22Rv1 (cell line): ENCODE results near the gene ZNF438.

Experiments used
- H3K27ac ChIP-seq: fragments of 450-650 bp; 2 replicates; pipeline ENCODE4 v1.5.1; 2017
- ZFX ChIP-seq: fragments of 450-650 bp; IDR thresholded peaks from 2 replicates; pipeline ENCODE4 v1.6.1; 2017; ENCODE audit warnings: antibody characterized with exemption, borderline replicate concordance
- TF ChIP-seq, protein P1 (sequence below): fragments of 450-650 bp; IDR thresholded peaks from 2 replicates; pipeline ENCODE4 v1.5.1; 2017; ENCODE audit warnings: mild to moderate bottlenecking

The ZNF438 gene

DNA sequence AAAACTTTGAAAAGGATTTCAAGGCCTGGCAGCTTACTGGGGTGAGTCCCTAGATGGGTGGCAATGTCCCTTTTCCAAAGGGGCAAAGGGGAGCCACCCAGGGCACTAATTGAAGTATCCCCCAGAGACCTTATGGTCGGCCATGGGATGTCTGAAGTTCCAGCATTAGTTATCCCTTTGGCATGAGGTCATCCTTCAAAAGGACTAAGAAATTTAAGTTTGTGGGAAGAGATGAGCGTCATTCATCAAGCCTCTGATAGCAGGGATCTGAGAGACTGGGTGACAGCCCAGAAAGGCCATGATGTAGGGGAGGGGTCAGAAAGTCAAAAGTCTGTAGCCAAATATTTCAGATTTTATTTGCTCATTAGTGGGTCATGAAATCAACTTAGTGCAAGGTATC is 195.3 kb downstream of the ZNF438 start:
- H3K27ac ChIP-seq = no peak overlapping the region
- no peak for TF ChIP-seq ZFX
- TF ChIP-seq, protein P1, sequence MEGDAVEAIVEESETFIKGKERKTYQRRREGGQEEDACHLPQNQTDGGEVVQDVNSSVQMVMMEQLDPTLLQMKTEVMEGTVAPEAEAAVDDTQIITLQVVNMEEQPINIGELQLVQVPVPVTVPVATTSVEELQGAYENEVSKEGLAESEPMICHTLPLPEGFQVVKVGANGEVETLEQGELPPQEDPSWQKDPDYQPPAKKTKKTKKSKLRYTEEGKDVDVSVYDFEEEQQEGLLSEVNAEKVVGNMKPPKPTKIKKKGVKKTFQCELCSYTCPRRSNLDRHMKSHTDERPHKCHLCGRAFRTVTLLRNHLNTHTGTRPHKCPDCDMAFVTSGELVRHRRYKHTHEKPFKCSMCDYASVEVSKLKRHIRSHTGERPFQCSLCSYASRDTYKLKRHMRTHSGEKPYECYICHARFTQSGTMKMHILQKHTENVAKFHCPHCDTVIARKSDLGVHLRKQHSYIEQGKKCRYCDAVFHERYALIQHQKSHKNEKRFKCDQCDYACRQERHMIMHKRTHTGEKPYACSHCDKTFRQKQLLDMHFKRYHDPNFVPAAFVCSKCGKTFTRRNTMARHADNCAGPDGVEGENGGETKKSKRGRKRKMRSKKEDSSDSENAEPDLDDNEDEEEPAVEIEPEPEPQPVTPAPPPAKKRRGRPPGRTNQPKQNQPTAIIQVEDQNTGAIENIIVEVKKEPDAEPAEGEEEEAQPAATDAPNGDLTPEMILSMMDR = no peak

DNA sequence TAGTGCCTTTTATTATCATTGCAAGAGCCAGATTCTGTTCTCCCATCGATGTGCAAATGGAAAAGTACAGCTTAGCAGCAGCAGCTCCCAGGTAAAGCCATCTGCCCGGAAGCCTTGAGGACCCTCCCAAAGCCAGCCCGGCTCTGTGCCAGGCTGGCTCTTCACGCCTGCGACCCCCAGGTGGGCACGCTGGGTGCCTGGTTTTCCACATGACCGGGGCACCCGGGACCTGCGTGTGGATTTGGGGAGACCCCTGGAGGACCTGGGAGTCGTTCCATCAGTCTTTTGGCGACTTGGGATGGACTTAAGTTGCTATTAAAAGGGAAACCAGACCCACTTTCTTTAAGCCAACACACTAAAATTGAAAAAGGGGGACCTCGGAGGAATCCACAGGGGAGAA is 196.5 kb downstream of the ZNF438 start:
- no peak for TF ChIP-seq ZFX
- TF ChIP-seq, protein P1 = no peak
- no peak overlapping the region for H3K27ac ChIP-seq

DNA sequence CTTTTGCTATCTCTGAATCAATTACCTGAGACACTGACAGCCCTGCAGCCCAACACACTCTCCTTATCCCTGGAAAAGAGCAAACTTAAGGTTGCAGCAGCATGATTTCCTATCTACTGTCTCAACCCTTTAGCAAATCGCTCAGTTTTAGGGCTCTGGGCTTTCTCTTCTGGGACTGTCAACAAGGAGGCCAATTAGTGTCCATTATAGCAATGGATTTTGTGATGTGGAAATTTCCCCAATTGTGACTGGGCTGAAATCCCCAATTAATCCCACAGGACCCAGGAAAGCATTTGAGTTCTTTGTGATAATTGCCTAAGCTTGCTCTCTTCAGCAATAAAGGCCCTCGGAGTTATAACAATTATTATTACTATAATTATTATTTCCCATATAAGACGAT is 197.0 kb downstream of the ZNF438 start:
- TF ChIP-seq, protein P1 = no peak
- no peak overlapping the region for H3K27ac ChIP-seq

DNA sequence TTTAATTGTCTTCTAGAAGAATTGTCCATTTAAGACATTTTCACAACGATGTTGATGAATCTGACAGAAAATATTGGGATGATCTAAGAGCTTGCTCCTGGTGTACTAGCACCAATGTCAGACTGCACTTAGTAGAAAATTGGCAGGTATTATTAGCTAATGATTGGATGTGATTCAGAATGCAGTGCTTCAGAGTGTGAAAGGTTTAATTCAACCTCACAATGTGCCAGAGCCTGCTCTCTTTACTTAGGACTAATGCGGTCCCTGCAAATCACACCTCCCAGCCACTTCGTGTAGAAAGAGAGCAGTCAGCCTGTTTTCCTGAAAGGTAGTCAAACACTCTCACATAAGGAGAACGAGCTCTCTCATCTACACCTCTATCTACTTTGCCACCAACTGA is 197.5 kb downstream of the ZNF438 start:
- H3K27ac ChIP-seq = no peak overlapping the region
- no peak for TF ChIP-seq ZFX
- TF ChIP-seq, protein P1 = no peak

DNA sequence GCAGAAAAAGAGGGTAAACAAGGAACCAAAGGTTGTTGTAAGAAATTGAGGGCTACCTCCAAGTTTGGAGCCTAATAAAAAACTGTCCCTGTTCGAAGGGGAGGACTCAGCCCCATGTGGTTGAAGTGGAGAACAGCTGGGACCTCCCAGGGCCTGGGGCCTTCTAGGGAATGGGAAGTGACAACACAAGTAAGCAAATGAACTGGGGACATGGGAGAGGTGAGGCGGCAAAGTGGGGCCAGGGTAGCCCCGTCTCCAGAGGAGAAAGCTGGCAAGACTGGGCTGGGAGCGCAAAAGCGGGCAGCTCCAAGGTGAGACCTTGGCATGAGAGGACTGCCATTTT is 198.1 kb downstream of the ZNF438 start:
- TF ChIP-seq, protein P1 = no peak
- no peak for TF ChIP-seq ZFX
- H3K27ac ChIP-seq = no peak overlapping the region

DNA sequence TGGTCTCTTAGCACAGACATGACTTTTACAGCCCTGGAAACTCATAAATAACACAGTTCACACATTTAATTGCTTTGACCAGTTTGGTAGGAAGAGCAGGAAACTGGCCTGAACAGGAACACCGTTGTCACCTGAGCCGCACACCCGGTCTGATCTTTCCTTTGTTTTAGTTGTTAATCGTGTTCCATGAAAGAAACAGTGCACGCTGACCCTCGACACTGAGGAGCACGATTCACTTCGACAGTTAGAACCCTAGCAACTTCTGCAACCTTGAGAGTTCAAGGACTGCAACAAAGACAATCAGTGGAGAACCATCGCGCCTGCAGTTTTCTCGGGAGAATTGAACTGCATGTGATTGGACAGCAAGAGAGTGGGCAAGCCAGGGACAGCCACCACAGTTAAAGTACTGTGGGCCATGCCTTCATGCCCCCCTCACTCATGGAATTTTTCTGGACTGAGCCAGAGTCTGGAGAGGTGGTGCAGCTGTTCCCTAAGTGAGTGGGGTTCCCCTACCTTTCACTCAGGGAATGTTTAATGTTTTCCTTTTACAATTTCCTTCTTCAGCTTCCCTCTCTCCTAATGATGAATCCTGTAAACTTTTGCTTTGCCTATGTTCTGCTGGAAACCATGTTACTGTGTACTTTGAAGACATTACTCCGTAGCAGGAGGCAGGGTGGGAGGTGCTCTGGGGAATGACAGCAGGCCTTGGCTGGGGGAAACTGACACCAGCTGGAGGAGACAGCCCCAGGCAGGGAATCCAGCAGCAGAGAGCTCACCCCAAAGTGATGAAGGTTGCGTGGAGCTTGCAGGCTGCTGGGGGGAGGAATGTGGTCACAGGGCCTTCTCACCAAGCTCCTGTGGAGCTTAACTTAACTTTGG is 198.7 kb downstream of the ZNF438 start:
- no peak overlapping the region for H3K27ac ChIP-seq
- TF ChIP-seq ZFX = no peak
- TF ChIP-seq, protein P1 = no peak

DNA sequence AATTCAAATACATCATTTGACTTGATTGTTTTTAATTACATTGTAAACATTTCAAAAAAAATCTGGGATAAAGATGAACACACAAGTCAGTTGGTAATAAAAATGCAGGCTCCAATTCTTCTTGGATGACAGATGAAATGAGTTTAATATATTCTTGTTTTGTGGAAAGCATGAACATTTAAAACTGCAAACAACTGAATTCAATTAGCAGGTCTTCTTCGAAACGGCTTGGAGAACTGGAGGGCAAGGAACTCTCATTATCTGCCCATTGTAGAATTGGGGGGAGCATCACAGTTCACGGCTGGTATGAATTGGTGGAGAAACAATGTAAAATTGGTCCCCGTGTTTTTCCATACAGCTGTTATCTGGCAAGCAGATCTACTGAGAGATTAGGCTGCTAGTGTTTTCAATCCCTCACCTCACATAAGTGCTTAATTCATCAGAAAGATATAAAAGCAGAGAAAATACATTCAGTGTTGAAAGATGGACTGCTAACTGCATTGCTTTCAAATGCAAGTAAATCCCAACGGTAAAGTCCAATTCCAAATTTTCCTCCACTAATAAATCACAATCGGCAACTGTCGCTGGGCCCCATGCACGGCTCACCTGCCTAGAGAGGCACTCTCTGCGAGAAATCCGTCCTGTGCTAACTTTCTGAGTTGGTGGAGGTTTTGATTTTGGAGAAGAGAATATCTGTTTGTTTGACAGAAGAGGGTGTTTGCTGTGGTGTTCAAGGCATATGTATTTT is 199.5 kb downstream of the ZNF438 start:
- H3K27ac ChIP-seq = no peak overlapping the region
- TF ChIP-seq, protein P1 = no peak
- no peak for TF ChIP-seq ZFX
